ENCODE data around the gene SMAP2.

DNA sequence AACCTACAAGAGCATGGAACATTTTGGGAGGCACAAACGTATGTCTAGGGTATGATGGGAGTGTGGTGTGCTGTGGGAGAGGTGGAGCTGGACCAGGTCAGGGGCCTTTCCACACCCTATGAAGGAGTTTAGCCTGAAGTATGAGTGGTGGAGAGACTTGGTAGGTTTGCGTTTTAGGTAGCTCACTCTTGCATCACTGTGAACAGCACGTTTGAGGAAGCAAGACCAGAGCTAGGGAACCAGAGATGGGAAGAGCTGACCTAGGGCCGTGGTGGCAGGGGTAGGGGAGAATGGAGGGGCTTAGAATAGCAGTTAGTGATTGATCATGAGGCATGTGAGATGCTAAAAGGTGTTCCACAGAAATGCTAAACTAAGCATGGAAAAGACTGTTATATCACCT, 51.7 kb downstream of the SMAP2 start:
- no peak for TF ChIP-seq POLR2A (IDR thresholded peaks at IDR 0.05)
- TF ChIP-seq, protein P1, sequence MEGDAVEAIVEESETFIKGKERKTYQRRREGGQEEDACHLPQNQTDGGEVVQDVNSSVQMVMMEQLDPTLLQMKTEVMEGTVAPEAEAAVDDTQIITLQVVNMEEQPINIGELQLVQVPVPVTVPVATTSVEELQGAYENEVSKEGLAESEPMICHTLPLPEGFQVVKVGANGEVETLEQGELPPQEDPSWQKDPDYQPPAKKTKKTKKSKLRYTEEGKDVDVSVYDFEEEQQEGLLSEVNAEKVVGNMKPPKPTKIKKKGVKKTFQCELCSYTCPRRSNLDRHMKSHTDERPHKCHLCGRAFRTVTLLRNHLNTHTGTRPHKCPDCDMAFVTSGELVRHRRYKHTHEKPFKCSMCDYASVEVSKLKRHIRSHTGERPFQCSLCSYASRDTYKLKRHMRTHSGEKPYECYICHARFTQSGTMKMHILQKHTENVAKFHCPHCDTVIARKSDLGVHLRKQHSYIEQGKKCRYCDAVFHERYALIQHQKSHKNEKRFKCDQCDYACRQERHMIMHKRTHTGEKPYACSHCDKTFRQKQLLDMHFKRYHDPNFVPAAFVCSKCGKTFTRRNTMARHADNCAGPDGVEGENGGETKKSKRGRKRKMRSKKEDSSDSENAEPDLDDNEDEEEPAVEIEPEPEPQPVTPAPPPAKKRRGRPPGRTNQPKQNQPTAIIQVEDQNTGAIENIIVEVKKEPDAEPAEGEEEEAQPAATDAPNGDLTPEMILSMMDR (IDR thresholded peaks at IDR 0.05), result no peak

Measured in heart left ventricle (tissue), 13 donors.